Psoas muscle (tissue), 8 donors: ENCODE results near the gene RAB25. TPM values are rescaled to one million over a fixed set of nuclear protein-coding genes. Genes with fewer than 3 reads are reported as not detected.

ENCODE experiments used
- ATAC-seq, 4 donors: fragments of 200-7000 bp; cut with Tn5 transposase; one replicate each; pipeline ENCODE4 v1.9.1; 2020; ENCODE audit warnings: moderate library complexity in 3 of 4, mild to moderate bottlenecking in 2 of 4
- DNase-seq, 2 donors: peaks; one replicate each; pipeline ENCODE4 v3.0.0-alpha.2; 2020
- H3K27ac ChIP-seq: fragments of 200-600 bp; one replicate; pipeline ENCODE4 v1.8.0; 2022
- H3K27me3 ChIP-seq, 3 donors: fragments of 200-600 bp in 1 of 3; one replicate each; pipeline versions ENCODE4 v1.6.1 to v1.8.0; 2013 to 2022; ENCODE audit warnings: low read length in 2 of 3, mild to moderate bottlenecking in 2 of 3, moderate library complexity in 1 of 3; ENCODE audit not compliant: insufficient read depth in 3 of 3
- H3K36me3 ChIP-seq, 2 donors: fragments of 200-600 bp in 1 of 2; one replicate each; pipeline versions ENCODE4 v1.6.1 to v1.8.0; 2013 to 2022; ENCODE audit warnings: low read depth in 1 of 2, mild to moderate bottlenecking in 1 of 2, moderate library complexity in 1 of 2; ENCODE audit not compliant: insufficient read depth in 1 of 2
- H3K4me1 ChIP-seq: fragments of 200-600 bp; one replicate; pipeline ENCODE4 v1.8.0; 2022
- H3K4me3 ChIP-seq: fragments of 200-600 bp; one replicate; pipeline ENCODE4 v1.8.0; 2022; ENCODE audit warnings: mild to moderate bottlenecking
- H3K9me3 ChIP-seq: fragments of 200-600 bp; one replicate; pipeline ENCODE4 v1.8.0; 2022
- CTCF ChIP-seq: fragments of 200-600 bp; IDR thresholded peaks from one replicate; pipeline ENCODE4 v1.8.0; 2022; ENCODE audit warnings: antibody characterized with exemption
- WGBS, 3 donors: extraction: QIAGEN DNeasy Blood & Tissue Kit; methylation state at CpG; one replicate each; pipeline versions ENCODE4 v1.1.6 to v1.1.7; 2013; 5-methylcytosine and 5-hydroxymethylcytosine counted together
- intact Hi-C, 2 donors: fragments of 100-400 bp; cut with DNase I; formaldehyde crosslinking; loops; one replicate each; pipeline versions ENCODE4 v1.11.0 to v1.14.2; 2022
- polyA plus RNA-seq, 3 donors: library from polyadenylated mRNA; stranded (reverse); fragments of 200-250 nt; gene quantifications; one replicate each; pipeline ENCODE4 v1.2.3, GENCODE V29; 2013
- total RNA-seq, 4 donors: library from RNA; stranded (reverse); fragmentation: NEBNext Ultra II Directional in 2 of 4; extraction: Animal tissue kit (Norgen Biotek cat#: 25700) in 2 of 4; gene quantifications; one replicate each; pipeline versions ENCODE4 v1.2.1 to v1.2.4, GENCODE V29; 2021 to 2023
- donor health status: healthy with polysubstance abuse.
- donor health status: DM: no; HTN: no; CAD: no; lungs with moderate emphysema.
- donor health status: Bipolar disorder and iron deficiency.
- donor health status: healthy.
- donor health status: DM: yes; HTN: yes; CAD: no.
- donor health status: DM: no; HTN: no; CAD: no.
- donor health status: DM: no; HTN: no; CAD: no.
- donor health status: DM: yes; HTN: yes; CAD: no.

RAB25 gene
- total and polyA plus RNA-seq, 7 donors: 0.07 to 0.34 (median 0.13) TPM; not detected in 4

GRCh38 chr1:156064615-156065014 is 3.7 kb downstream of the RAB25 start:
- ATAC-seq: no peak
- H3K4me1 ChIP-seq: no peaks in the 10 kb centered on the region
- H3K4me3 ChIP-seq: no peak overlapping the region
- no peak for TF ChIP-seq CTCF
- DNase-seq: no peak
- H3K9me3 ChIP-seq: no peaks in the 10 kb centered on the region
- no peaks in the 10 kb centered on the region for H3K27me3 ChIP-seq
- no peaks in the 10 kb centered on the region for H3K36me3 ChIP-seq
- WGBS, 3 donors: 96 to 100% (median 100%) methylated on average over 2 of the region's 2 CpGs
- intact Hi-C loops: no loop called here
- no peak overlapping the region for H3K27ac ChIP-seq

- H3K27ac ChIP-seq: no peak overlapping the region
- no peaks in the 10 kb centered on the region for H3K27me3 ChIP-seq
- intact Hi-C loops: no loop called here
- H3K4me3 ChIP-seq: no peak overlapping the region
- DNase-seq (no peak), ATAC-seq (no peak)
- no peaks in the 10 kb centered on the region for H3K36me3 ChIP-seq
- 92 to 93% (median 93%) methylated on average over 3 of the region's 3 CpGs for WGBS, 3 donors
- H3K9me3 ChIP-seq: no peaks in the 10 kb centered on the region
- TF ChIP-seq CTCF: no peak
- H3K4me1 ChIP-seq: no peaks in the 10 kb centered on the region
These were observed 4.3 kb downstream of the RAB25 start for GRCh38 chr1:156065212-156065611.

- Histone ChIP-seq H3K9me3 (no peaks in the 10 kb centered on the region), H3K36me3 (no peaks in the 10 kb centered on the region), H3K27me3 (no peaks in the 10 kb centered on the region), H3K4me3 (no peak overlapping the region), H3K4me1 (no peaks in the 10 kb centered on the region), H3K27ac (no peak overlapping the region)
- ATAC-seq (no peak), DNase-seq (no peak)
- intact Hi-C loops: no loop called here
- TF ChIP-seq CTCF: no peak
- 75 to 82% (median 78%) methylated on average over 16 of the region's 16 CpGs for WGBS, 3 donors
These were observed 4.9 kb downstream of the RAB25 start for GRCh38 chr1:156065871-156066270.

GRCh38 chr1:156067262-156067661 is 6.3 kb downstream of the RAB25 start:
- Histone ChIP-seq H3K27ac (no peak overlapping the region), H3K4me1 (no peaks in the 10 kb centered on the region), H3K27me3 (no peaks in the 10 kb centered on the region), H3K4me3 (no peak overlapping the region), H3K9me3 (no peaks in the 10 kb centered on the region), H3K36me3 (no peaks in the 10 kb centered on the region)
- ATAC-seq (no peak), DNase-seq (no peak)
- WGBS, 3 donors: 82 to 88% (median 86%) methylated on average over 2 of the region's 2 CpGs
- intact Hi-C loops: no loop called here
- TF ChIP-seq CTCF: no peak
